Stimulated activated CD4-positive, alpha-beta T cell treated with anti-CD3 and anti-CD28 coated beads, Interleukin-15, amount 100 ng/mL, for 1 hour (primary cell): ENCODE measurements around the gene CYTH1.

Experiments
- DNase-seq, 2 donors: peaks; one replicate each; pipeline ENCODE4 v3.0.0-alpha.2; 2020; ENCODE audit warnings: low read depth in 1 of 2, low spot score in 1 of 2

The CYTH1 gene

GRCh38 chr17:78805301-78805700 is 23.2 kb upstream of the CYTH1 start:
- peak; percentile 39 to 46 for DNase-seq

- no peak for DNase-seq
Measured at GRCh38 chr17:78804777-78805176, 22.7 kb upstream of the CYTH1 start.

- no peak for DNase-seq
Measured at GRCh38 chr17:78803186-78803845, 21.2 kb upstream of the CYTH1 start.

GRCh38 chr17:78802459-78802858 is 20.4 kb upstream of the CYTH1 start:
- DNase-seq: no peak

GRCh38 chr17:78802008-78802407 is 19.9 kb upstream of the CYTH1 start:
- no peak for DNase-seq

- no peak for DNase-seq
Measured at GRCh38 chr17:78800132-78800931, 18.3 kb upstream of the CYTH1 start.

GRCh38 chr17:78798695-78799559 is 16.9 kb upstream of the CYTH1 start:
- DNase-seq: no peak

GRCh38 chr17:78797691-78798585 is 15.9 kb upstream of the CYTH1 start:
- no peak for DNase-seq

- DNase-seq: no peak
Measured at GRCh38 chr17:78797213-78797612, 15.1 kb upstream of the CYTH1 start.

- DNase-seq: no peak
Measured at GRCh38 chr17:78796517-78796900, 14.4 kb upstream of the CYTH1 start.

- no peak for DNase-seq
Measured at GRCh38 chr17:78795861-78796516, 13.9 kb upstream of the CYTH1 start.

- no peak for DNase-seq
Measured at GRCh38 chr17:78794864-78795640, 13.0 kb upstream of the CYTH1 start.

- DNase-seq: no peak
Measured at GRCh38 chr17:78794399-78794798, 12.3 kb upstream of the CYTH1 start.

- DNase-seq: no peak
Measured at GRCh38 chr17:78793968-78794367, 11.9 kb upstream of the CYTH1 start.

GRCh38 chr17:78793415-78793814 is 11.3 kb upstream of the CYTH1 start:
- DNase-seq: no peak

GRCh38 chr17:78791840-78792709 is 10.0 kb upstream of the CYTH1 start:
- no peak for DNase-seq

- no peak for DNase-seq
Measured at GRCh38 chr17:78790552-78790951, 8.5 kb upstream of the CYTH1 start.

GRCh38 chr17:78789663-78790181 is 7.6 kb upstream of the CYTH1 start:
- DNase-seq: no peak
